A549 (cell line): ENCODE results near the gene GABBR2.

Experiments used
- ATOH8 ChIP-seq: fragments of 250-450 bp; sonication (Bioruptor Pico); IDR thresholded peaks from 2 replicates; pipeline ENCODE4 v1.5.0; 2020; ENCODE audit warnings: low read depth, mild to moderate bottlenecking, moderate library complexity
- EP300 ChIP-seq, 2 experiments: fragments of >200 bp; sonication (Bioruptor Twin); formaldehyde crosslinking; IDR thresholded peaks; 2 replicates in 1 of 2; 3 replicates in 1 of 2; pipeline ENCODE4 v1.6.1; 2016 to 2017
- FOXS1 ChIP-seq: fragments of 250-450 bp; sonication (Bioruptor Pico); IDR thresholded peaks from 2 replicates; pipeline ENCODE4 v1.5.0; 2020; ENCODE audit warnings: mild to moderate bottlenecking, moderate library complexity
- HOXA7 ChIP-seq: fragments of 250-450 bp; sonication (Bioruptor Pico); IDR thresholded peaks from 2 replicates; pipeline ENCODE4 v1.5.0; 2020; ENCODE audit warnings: mild to moderate bottlenecking, moderate library complexity
- JUN ChIP-seq, 2 experiments: fragments of >200 bp; sonication (Bioruptor Twin); formaldehyde crosslinking; IDR thresholded peaks; 2 replicates in 1 of 2; 3 replicates in 1 of 2; pipeline ENCODE4 v1.6.1; 2016 to 2017
- MYC ChIP-seq: IDR thresholded peaks from 2 replicates; pipeline ENCODE4 v1.6.1; 2012; ENCODE audit warnings: mild to moderate bottlenecking, inconsistent platforms, low read length, improper control_type of control experiment, borderline replicate concordance
- POLR2A ChIP-seq: IDR thresholded peaks from 2 replicates; pipeline ENCODE4 v1.6.1; 2012; ENCODE audit warnings: mild to moderate bottlenecking, low read length
- RAD21 ChIP-seq, 2 experiments: fragments of >200 bp in 1 of 2; sonication (Bioruptor Twin) in 1 of 2; formaldehyde crosslinking in 1 of 2; IDR thresholded peaks in 1 of 2; conservative IDR thresholded peaks in 1 of 2; 2 replicates in 1 of 2; 3 replicates in 1 of 2; pipeline ENCODE4 v1.6.1; 2012 to 2018; ENCODE audit warnings: inconsistent platforms in 1 of 2
- RFX5 ChIP-seq: fragments of 450-650 bp; IDR thresholded peaks from 2 replicates; pipeline ENCODE4 v1.7.1; 2014; ENCODE audit warnings: antibody characterized with exemption, mild to moderate bottlenecking, moderate library complexity
- SREBF2 ChIP-seq: fragments of 450-650 bp; IDR thresholded peaks from 2 replicates; pipeline ENCODE4 v1.6.1; 2014; ENCODE audit warnings: mild to moderate bottlenecking, moderate library complexity
- ZFP36 ChIP-seq: fragments of 450-650 bp; IDR thresholded peaks from 2 replicates; pipeline ENCODE4 v1.6.1; 2014; ENCODE audit warnings: borderline replicate concordance; ENCODE audit not compliant: partially characterized antibody
- TF ChIP-seq, protein P1 (sequence below): fragments of >200 bp; sonication (Bioruptor Twin); formaldehyde crosslinking; IDR thresholded peaks from 3 replicates; pipeline ENCODE4 v1.5.1; 2016
- TF ChIP-seq, protein P2 (sequence below): IDR thresholded peaks from 2 replicates; pipeline ENCODE4 v1.6.1; 2012
- TF ChIP-seq, protein P3 (sequence below): fragments of 200-600 bp; sonication (generic); IDR thresholded peaks from 2 replicates; pipeline ENCODE4 v1.6.1; 2016; ENCODE audit warnings: antibody characterized with exemption, mild to moderate bottlenecking, moderate library complexity

DNA sequence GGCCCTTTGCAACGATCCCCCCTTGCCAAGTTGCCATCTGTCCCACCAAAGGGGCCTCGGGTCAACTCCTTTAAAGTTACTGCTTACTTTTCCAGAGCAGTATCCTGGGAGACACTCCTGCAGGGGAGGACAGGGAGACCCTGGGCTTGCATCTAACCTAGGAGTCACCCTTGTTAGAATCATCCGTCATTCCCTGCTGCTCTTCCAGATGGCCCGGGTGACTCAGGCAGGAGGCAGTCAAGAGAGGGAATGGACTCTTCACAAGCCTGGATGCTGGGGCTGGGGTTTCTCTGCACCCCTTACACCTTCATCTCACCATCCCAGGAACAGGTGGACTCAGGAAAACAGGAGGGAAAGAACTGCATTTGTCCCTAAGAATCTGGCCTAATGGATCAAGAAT is 175.6 kb downstream of the GABBR2 start:
- TF ChIP-seq POLR2A (no peak), HOXA7 (CRISPR knock-in tag) (no peak), EP300 (IDR thresholded peaks at IDR 0.05) (no peak), ATOH8 (CRISPR knock-in tag) (no peak), FOXS1 (CRISPR knock-in tag) (no peak), JUN (IDR thresholded peaks at IDR 0.05) (no peak), MYC (no peak), RFX5 (no peak), RAD21 (conservative IDR thresholded peaks at IDR 0.05 in 1 of 2, IDR thresholded peaks at IDR 0.05 in 1 of 2) (no peak), ZFP36 (no peak), SREBF2 (no peak)
- TF ChIP-seq, protein P1, sequence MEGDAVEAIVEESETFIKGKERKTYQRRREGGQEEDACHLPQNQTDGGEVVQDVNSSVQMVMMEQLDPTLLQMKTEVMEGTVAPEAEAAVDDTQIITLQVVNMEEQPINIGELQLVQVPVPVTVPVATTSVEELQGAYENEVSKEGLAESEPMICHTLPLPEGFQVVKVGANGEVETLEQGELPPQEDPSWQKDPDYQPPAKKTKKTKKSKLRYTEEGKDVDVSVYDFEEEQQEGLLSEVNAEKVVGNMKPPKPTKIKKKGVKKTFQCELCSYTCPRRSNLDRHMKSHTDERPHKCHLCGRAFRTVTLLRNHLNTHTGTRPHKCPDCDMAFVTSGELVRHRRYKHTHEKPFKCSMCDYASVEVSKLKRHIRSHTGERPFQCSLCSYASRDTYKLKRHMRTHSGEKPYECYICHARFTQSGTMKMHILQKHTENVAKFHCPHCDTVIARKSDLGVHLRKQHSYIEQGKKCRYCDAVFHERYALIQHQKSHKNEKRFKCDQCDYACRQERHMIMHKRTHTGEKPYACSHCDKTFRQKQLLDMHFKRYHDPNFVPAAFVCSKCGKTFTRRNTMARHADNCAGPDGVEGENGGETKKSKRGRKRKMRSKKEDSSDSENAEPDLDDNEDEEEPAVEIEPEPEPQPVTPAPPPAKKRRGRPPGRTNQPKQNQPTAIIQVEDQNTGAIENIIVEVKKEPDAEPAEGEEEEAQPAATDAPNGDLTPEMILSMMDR, result no peak
- TF ChIP-seq, protein P2, sequence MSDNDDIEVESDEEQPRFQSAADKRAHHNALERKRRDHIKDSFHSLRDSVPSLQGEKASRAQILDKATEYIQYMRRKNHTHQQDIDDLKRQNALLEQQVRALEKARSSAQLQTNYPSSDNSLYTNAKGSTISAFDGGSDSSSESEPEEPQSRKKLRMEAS, result no peak
- TF ChIP-seq, protein P3, sequence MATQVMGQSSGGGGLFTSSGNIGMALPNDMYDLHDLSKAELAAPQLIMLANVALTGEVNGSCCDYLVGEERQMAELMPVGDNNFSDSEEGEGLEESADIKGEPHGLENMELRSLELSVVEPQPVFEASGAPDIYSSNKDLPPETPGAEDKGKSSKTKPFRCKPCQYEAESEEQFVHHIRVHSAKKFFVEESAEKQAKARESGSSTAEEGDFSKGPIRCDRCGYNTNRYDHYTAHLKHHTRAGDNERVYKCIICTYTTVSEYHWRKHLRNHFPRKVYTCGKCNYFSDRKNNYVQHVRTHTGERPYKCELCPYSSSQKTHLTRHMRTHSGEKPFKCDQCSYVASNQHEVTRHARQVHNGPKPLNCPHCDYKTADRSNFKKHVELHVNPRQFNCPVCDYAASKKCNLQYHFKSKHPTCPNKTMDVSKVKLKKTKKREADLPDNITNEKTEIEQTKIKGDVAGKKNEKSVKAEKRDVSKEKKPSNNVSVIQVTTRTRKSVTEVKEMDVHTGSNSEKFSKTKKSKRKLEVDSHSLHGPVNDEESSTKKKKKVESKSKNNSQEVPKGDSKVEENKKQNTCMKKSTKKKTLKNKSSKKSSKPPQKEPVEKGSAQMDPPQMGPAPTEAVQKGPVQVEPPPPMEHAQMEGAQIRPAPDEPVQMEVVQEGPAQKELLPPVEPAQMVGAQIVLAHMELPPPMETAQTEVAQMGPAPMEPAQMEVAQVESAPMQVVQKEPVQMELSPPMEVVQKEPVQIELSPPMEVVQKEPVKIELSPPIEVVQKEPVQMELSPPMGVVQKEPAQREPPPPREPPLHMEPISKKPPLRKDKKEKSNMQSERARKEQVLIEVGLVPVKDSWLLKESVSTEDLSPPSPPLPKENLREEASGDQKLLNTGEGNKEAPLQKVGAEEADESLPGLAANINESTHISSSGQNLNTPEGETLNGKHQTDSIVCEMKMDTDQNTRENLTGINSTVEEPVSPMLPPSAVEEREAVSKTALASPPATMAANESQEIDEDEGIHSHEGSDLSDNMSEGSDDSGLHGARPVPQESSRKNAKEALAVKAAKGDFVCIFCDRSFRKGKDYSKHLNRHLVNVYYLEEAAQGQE, result no peak
